HG03196 (cell line): ENCODE data around the gene TMEM30B.
A peak's percentile ranks its signal among the peaks of the same experiment; 100 is the strongest.

Experiments used
- ATAC-seq: cut with Tn5 transposase; IDR thresholded peaks from one replicate; pipeline ENCODE4 v1.9.1; 2021; ENCODE audit not compliant: unreplicated experiment

The TMEM30B gene

GRCh38 chr14:61300209-61300608, 19.1 kb upstream of the TMEM30B start:
- ATAC-seq, result no peak

GRCh38 chr14:61298824-61299223, 17.7 kb upstream of the TMEM30B start:
- ATAC-seq, result no peak

DNA sequence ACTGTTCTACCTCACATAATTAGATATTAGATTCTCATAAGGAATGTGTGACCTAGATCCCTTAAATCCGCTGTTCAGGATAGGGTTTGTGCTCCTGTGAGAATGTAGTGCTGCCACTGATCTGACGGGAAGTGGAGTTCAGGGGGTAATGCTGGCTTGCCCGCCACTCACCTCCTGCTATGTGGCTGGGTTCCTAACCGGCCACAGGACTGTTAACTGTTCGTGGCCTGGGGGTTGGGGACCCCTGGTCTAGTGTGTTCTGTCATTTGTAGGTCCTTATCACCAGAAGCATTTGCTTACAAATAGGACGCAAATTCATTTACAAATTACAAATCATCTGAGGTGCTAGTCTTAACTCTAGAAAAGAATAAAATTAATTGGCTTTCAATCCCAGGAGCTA, 16.4 kb upstream of the TMEM30B start:
- no peak for ATAC-seq

GRCh38 chr14:61296719-61297502, 15.8 kb upstream of the TMEM30B start:
- ATAC-seq, result no peak

DNA sequence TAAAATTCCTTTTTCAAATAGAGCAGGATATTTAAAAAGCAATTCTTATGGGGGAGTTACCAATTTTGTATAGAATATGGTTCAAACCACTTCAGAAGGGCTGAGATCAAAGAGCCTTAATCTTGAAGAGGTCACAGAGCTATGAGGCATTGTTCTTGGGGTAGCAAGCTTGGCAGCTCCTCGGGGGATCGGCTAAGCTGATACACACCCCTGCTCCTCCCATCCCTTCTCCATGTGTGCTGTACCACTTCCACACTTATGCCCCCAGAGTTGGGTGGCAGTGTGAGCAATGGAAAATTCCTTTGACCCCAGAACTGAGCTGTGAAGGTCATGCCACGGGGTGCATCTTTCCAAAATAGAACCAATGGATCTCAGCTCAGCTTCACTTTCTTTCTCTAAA, 15.0 kb upstream of the TMEM30B start:
- no peak for ATAC-seq

DNA sequence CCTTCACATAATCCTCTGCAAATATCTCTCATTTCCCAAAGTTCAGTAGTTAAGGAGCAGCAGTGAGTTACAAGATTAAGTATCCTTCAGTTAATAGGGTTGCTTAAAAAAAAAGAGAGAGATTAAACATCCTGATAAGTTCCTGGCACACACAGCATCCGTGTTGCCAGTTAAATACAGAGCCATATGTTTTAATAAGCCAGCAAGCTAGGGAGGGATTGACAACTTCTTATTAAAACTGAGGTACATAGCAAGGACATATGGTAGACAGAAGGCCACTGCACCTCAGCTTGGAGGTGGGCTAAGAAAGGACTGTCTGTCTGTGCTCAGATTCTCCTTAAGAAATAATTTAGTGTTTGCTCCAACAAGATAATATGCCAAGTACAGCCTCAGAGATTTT, 9.6 kb upstream of the TMEM30B start:
- no peak for ATAC-seq

DNA sequence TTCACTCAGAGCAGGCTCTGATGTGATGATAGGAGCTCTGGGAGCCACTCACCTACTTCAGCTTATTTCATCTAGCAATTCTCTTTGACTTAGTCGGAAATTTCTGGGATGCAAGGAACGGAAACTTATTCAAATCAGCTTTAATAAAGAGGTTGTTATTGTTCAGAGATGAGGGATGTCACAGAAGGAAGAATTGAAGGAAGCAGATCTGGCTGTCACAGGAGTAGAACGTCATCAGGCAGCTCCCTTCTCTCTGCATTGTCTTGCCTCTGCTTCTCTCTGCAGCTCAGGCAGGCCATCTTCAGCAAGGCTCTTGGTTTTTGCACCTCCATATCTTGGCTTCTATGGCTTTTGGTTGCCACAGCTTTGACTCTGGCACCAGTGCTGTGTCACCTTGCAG, 7.6 kb upstream of the TMEM30B start:
- no peak for ATAC-seq

DNA sequence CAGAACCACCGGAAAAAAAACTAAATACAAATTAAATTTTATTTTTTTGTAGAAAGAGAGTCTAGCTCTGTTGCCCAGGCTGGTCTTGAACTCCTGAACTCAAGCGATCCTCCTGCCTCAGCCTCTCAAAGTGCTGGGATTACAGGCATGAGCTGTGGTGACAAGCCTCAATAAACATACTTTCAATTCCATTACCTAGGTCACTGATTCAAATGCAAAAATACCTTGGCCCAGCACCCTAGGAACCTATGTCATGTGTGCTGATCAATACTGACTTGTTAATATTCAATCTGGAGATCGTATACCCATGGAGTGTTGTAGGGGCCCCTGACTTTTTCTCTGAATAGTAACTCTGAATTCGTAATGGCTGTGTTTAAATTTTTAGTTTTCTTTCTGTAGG, 7.1 kb upstream of the TMEM30B start:
- ATAC-seq, result no peak

GRCh38 chr14:61287196-61287595, 6.1 kb upstream of the TMEM30B start:
- ATAC-seq, result no peak

DNA sequence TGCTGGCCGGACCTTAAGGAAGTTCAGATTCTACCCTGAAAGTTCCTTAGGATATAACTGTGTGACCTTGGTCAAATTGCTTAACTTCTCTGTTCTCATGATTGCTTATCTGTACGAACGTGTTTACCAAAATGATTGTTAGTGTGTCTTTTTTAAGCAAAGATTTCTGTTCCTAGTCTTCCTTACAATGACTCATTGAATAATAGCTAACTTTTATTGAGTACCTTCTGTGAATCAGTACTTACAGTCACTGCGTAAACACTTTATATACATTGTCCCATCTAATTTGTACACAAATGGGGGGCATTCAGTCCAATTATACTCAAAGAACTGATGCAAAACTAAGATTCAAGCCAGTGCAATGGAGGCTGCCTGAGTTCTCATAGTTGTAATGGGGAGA, 4.2 kb upstream of the TMEM30B start:
- no peak for ATAC-seq

GRCh38 chr14:61284001-61284400, 2.9 kb upstream of the TMEM30B start:
- ATAC-seq, result no peak

DNA sequence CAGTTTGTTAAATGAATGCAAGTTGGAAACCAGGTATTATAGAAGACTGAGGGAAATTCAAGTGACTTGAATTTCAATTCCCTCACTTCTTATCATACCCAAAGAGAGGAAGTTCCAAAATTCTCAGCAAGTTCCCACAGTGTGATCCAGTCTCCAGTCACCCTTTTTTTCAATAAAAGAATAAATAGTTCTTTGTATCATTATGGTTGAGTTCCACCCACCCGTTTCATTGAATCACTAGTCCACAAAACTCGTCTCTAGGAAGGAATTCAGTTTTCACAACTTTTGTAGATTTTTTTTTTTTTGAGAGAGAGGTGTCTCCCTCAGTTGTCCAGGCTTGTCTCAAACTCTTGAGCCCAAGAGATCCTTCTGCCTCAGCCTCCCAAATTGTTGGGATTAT, 1.6 kb upstream of the TMEM30B start:
- ATAC-seq, result no peak

DNA sequence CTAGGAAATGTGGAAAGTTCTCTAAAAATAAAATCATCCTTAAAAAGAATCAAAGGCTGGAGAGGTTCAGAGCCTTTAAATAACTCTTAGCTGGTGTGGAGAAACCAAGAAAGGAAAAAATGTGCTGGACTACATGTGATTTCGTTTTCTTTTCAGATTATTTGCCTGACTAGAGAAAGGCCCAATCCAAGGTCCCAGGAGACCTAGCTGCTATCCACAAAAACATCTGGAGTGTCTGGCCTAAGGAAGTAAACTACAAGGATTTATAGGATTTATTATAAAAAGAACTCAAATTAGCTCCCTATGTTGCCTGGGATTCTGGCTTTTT, 774 bp upstream of the TMEM30B start:
- ATAC-seq, result no peak

GRCh38 chr14:61280526-61281185, 482 bp downstream of the TMEM30B start:
- no peak for ATAC-seq

- ATAC-seq, result no peak
These were observed 1.0 kb downstream of the TMEM30B start for GRCh38 chr14:61280092-61280525.

DNA sequence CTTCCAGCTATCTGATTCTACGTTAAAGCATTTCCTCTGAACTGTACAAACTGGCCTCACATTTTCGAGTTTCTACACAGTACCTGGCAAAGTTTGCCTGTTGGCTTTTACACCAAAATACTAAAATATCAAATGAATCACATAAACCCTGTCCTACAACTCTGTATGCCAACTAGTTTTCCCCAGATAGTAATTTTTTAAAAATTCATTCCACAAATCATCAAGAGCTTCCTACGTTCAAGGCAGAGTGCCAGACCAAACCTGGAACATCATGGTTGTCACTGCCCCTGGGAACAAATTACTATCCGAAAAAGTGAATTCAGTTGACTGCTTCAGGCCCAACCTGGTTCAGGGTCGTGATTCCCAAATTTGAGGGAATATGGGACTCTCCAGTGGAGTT, 2.1 kb downstream of the TMEM30B start:
- no peak for ATAC-seq

GRCh38 chr14:61277784-61278183, 3.4 kb downstream of the TMEM30B start:
- no peak for ATAC-seq

GRCh38 chr14:61277232-61277631, 3.9 kb downstream of the TMEM30B start:
- ATAC-seq, result no peak

DNA sequence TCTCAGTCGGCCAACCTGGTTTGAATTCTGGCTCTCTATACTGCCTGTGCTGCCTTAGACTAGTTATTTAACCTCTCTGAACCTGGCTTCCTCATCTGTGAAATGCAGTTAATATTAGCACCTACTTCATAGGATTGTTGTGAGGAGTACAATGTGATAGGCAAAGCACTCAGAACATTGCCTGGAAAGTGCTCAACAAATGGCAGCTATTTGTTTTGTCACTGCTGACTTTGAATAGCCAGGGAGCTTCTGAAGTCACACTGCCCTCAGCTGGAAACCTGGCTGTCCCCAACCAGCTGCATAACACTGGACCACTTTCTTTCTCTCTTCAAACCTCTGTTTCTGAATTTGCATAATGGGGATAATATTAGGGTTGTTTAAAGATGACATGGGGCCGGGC, 9.6 kb downstream of the TMEM30B start:
- no peak for ATAC-seq

DNA sequence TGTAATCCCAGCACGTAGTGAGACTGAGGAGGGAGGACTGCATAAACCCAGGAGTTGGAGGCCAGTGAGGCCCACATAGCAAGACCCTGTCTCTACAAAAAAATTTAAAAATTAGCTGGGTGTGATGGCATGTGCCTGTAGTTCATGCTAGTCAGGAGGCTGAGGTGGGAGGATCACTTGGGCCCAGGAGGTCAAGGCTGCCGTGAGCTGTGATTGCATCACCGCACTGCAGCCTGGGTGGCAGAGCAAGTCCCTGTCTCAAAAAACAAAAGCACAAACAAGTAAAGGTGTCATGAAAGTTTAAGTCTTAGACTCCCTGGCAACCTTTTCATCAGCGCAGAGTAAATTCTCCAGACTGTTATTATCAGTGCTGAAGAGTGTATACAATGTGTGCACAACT, 10.4 kb downstream of the TMEM30B start:
- ATAC-seq, result no peak

- peak; percentile 71 for ATAC-seq
These were observed 11.6 kb downstream of the TMEM30B start for GRCh38 chr14:61269321-61270083.

GRCh38 chr14:61268812-61269211, 12.3 kb downstream of the TMEM30B start:
- ATAC-seq, result no peak
